Erythroblast (primary cell): ENCODE data around the gene CAMKK1.

Experiments
- GATA1 ChIP-seq: IDR thresholded peaks from 2 replicates; pipeline ENCODE4 v1.6.1; 2011; ENCODE audit warnings: low read depth, mild to moderate bottlenecking, control low read depth, low read length, moderate library complexity
- POLR2A ChIP-seq: IDR thresholded peaks from 2 replicates; pipeline ENCODE4 v1.6.1; 2011; ENCODE audit warnings: mild to moderate bottlenecking, low read length

DNA sequence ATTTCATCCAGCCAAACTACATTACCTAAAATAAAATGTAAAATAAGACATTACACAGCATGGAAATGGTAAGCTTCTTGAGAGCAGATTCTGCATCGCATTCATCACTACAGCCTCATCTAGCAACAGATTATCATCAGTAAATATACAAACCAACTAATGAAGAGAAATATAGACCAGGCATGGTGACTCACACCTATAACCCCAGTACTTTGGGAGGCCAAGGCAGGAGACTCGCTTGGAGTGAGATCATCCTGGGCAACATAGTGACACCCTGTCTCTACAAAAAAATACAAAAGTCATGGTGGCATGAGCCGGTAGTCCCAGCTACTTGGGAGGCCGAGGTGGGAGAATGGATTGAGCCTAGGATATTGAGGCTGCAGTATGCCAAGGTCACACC lies 66.7 kb downstream of the CAMKK1 start:
- no peak for TF ChIP-seq POLR2A
- TF ChIP-seq GATA1 = no peak
